ENCODE measurements around the gene MYOC.

DNA sequence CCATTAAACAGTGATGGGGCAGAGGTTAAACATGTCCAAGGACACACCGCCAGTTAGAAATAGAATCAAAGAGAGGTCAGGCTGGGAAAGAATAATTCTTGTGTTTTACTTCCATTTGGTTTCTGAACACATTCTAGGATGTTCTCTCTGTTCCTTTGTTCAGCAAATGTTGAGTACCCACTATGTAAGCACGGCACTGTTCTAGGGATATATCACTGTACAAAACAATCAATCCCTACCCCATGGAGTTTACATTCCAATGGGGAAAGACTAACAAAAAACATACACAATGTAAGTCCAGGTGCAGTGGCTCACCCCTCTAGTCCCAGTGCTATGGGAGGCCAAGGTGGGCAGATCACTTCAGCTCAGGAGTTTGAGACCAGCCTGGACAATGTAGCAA is 24.3 kb downstream of the MYOC start:
- TF ChIP-seq, protein P1, sequence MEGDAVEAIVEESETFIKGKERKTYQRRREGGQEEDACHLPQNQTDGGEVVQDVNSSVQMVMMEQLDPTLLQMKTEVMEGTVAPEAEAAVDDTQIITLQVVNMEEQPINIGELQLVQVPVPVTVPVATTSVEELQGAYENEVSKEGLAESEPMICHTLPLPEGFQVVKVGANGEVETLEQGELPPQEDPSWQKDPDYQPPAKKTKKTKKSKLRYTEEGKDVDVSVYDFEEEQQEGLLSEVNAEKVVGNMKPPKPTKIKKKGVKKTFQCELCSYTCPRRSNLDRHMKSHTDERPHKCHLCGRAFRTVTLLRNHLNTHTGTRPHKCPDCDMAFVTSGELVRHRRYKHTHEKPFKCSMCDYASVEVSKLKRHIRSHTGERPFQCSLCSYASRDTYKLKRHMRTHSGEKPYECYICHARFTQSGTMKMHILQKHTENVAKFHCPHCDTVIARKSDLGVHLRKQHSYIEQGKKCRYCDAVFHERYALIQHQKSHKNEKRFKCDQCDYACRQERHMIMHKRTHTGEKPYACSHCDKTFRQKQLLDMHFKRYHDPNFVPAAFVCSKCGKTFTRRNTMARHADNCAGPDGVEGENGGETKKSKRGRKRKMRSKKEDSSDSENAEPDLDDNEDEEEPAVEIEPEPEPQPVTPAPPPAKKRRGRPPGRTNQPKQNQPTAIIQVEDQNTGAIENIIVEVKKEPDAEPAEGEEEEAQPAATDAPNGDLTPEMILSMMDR (IDR thresholded peaks at IDR 0.05 in 2 of 3, conservative IDR thresholded peaks at IDR 0.05 in 1 of 3; ENCODE audit: borderline replicate concordance in 1 of 3, insufficient read depth in 1 of 3, low read depth in 2 of 3, low read length in 2 of 3) = no peak
- TF ChIP-seq EZH2 (IDR thresholded peaks at IDR 0.05) = no peak
- no peak for TF ChIP-seq FOSL1 (IDR thresholded peaks at IDR 0.05; ENCODE audit: low read depth)
- no peak for TF ChIP-seq POLR2A (IDR thresholded peaks at IDR 0.05; ENCODE audit: borderline replicate concordance, extremely low read depth, insufficient read depth, insufficient read length)
- no peak for TF ChIP-seq TCF7L2 (IDR thresholded peaks at IDR 0.05; ENCODE audit: borderline replicate concordance, extremely low read depth, insufficient read depth, insufficient read length)
- no peak for TF ChIP-seq SRF (IDR thresholded peaks at IDR 0.05; ENCODE audit: low read depth)
